Pulmonary artery endothelial cell (primary cell): Measurements from ENCODE around the gene TM4SF4. TPM values are rescaled to one million over a fixed set of nuclear protein-coding genes. Genes with fewer than 3 reads are reported as not detected.

ENCODE experiments used
- DNase-seq: peaks from one replicate; pipeline ENCODE4 v3.0.0-alpha.2; 2011; ENCODE audit warnings: low read depth, low spot score
- total RNA-seq: library from RNA; depleted of rRNA; stranded (reverse); fragments of >200 nt; gene quantifications from 2 replicates; pipeline ENCODE4 v1.2.3, GENCODE V29; 2014

TM4SF4 gene
- total RNA-seq, 1 donor from 2014 or later: not detected

DNA sequence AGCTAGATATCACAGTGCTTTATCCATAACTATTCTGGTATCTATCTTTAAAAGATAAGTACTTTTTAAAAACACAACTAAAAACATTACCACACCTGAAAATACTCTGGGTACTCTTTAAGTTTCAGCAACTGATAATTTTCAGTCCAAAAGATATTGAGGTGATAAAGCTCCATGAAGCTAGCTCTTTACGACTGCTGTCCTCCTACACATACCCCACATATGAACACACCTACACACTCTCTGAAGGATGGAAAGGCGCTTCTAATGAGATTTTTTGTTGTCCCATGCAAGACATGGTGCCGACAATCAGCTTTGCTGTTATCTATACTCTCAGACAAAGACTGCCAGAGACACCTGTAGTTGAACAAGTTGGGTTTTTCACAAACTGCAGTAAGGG is 19.1 kb upstream of the TM4SF4 start:
- DNase-seq: no peak

DNA sequence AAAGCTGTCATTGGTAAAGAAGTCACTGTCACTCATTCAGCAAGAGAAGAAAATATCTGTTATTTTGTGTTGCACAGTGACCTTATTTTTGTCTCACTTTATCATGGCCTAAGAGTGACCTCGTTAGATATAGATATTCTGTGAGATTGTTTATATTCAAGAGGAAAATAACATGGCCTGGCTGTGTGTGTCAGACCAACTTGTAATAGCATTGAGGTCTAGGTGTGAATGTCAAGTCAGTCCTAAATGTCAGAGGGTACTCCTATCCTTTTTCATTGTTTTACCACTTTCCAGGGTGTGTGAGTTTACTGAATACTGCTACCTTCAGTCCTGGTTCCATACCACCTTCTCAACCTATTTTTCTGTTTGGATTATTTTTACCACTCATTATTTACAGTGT is 18.5 kb upstream of the TM4SF4 start:
- no peak for DNase-seq

DNA sequence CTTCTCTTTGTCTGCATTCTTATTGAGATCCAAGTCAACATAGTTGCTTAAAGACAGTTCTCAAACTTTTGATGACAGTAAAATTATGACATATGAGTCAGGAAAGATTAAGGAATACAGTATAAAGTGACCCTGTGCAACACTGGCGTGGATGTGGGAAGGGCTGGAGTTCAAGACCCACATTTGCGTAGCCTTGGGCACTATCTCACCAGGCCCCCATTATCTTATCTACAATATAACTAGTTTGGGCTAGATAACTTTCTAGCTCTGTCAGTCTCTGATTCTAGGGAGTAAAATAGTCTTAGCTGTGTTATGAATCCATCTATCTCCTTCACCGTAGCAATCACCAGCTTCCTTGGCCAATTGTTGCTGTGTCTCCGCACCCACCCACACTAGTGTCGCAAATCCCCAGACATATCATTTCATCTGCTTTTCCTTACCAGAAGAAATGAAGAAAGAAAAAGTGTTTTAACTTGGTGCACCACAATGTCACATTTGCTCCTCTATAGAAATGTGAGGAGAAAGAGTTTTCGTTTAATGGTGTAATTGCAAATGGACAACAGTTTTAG is 14.9 kb upstream of the TM4SF4 start:
- no peak for DNase-seq

DNA sequence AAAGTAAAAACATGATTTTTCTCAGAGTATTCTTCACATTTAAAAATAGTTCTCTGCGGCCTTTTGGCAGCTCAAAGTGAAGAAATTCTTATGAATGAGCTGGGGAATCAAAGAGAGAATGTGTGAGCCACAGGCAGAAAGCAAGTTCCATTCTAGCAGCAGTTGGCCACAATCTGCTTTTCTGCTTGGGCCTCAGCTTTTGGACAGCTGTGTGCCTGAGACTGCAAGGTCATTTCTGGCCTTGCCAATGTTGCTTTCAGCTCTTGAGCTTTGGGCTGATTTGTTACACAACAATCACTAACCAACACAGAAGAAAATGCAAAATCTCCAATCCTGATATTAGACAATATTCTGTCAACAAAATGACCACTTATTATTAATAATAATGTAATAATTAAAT is 14.4 kb upstream of the TM4SF4 start:
- no peak for DNase-seq

DNA sequence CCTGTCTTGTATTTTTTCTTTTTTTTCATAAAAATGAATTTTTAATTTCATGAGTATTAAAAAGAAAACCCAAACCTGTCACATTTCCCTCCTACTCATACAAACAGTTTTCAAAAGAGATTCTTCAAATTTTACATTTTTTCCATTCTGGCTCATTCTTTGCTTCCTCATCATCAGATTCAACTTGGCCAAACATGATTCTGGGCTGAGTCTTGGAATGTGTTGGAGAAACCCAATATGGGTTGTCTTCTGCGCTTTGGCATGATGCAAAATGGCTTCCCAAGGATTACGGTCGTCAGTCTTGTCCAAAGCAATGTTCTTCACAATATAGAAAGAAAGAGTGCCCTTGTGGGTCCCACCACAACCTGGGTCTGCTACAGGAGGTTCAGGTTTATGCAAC is 12.4 kb upstream of the TM4SF4 start:
- DNase-seq: no peak

DNA sequence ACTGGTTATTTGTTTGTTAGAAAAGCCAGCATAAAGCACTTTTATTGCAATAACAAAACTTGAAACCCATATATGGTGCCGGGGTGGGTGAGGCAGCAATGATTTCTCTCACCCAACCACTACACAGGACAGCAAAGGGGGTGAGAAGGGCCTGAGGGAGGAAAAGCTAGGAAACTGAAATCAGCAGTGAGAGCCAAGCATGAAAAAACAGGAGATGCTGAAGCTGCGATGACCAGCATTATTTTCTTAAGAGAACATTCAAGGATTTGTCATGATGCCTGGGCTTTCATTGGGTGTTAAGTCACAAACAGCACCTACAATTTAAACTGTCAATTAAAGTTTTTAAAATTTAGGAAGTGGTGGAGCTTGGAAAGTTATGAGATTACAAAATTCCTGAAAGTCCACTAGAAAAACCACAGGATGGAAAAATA is 11.9 kb upstream of the TM4SF4 start:
- DNase-seq: no peak

DNA sequence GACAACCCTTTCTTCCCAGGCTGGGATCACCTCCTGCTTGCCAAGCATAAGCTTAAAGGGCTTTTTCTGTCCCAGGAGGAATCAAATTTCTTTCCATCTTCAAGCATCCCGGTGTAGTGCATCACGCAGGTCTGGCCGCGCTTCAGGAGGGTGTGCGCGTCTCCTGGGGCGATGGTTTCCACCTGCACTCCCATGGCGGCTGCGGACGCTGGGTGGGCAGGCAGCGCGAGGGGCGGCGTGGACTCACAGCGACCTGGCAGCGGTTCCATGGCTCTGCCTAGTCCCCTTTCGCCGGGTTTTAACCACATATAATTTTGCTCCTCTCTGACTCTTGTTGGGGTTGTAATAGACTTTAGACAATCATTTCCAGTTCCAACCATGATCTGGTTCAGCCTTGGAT is 10.6 kb upstream of the TM4SF4 start:
- DNase-seq: no peak

DNA sequence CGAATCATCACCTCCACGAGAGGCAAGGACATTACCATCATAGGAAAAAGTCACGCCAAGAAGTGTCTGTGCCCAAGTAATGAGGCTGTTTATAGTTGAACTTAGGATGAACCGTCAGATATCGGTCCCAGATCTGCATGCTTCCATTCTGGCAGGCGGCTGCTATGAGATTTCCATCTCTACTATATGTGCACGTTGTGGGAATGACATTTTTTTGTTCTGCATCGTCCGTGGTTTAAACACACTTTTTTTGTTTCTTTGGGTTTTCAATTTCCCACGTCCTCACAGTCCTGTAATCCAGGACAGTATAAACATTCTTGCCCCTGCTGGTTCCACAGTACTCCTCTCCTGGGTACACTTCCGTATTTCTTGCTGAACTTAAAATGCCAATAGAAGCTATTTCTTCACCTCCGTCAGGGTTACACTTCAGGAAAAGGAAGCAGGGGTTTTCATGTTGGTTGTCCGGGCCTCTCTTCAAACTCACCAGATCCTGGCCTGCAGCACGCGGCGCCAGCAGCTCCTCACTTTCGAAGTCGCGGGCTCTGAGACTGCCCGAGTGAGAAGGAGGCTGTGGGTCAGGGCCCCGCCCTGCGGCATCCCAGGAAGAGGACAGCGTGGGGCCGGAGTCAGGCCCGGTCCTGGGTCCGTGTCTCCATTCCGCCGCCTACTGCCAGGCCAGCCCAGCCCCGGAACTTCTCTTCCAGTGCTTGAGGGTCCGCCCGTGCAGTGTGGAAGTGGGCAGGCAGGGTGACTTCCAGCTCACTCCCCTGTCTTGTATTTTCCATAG is 9.8 kb upstream of the TM4SF4 start:
- no peak for DNase-seq

DNA sequence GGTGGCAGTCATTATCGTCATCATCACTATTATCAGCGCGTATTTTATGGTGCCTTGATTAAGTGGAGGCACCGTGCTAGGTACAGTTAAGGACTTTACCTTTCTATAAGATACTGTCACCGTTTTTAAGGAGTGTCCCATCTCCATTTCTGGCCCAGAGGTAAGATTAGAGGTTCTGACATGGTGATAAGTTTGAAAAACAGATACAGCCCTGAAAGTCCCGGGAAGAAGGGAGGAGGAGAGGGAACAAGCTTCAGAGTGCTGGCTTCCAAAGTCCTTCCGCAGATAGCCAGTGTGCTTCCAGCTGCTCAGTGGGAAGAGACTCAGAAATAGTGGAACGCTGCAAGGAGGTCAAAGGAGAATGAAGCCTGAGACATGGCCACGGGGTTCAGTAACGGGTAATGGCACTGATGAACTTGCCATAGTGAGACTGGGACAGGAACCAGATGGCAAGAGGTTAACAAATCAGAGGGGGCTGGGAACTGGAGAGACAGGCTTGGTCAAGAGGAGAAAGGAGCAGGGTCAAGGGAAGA is 9.1 kb upstream of the TM4SF4 start:
- no peak for DNase-seq

DNA sequence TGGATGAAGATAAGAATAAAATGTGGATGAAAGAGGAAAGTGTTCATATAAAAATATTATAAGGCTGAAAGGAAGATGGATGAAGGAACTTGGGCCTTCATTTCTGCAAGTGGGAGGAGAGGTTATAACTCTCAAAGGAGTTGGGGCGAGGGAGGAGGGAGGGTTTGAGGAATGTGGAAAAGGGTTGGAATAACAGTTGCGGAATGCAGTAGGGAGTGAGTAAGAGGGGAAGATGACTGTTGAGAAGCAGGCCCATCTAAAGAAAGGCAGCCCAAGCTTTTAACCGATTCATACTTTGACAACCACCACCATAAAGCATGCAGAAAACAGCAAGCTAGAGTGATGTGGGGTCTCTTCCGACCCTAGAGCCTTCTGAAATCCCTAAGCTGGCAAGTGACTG is 8.3 kb upstream of the TM4SF4 start:
- DNase-seq: no peak

DNA sequence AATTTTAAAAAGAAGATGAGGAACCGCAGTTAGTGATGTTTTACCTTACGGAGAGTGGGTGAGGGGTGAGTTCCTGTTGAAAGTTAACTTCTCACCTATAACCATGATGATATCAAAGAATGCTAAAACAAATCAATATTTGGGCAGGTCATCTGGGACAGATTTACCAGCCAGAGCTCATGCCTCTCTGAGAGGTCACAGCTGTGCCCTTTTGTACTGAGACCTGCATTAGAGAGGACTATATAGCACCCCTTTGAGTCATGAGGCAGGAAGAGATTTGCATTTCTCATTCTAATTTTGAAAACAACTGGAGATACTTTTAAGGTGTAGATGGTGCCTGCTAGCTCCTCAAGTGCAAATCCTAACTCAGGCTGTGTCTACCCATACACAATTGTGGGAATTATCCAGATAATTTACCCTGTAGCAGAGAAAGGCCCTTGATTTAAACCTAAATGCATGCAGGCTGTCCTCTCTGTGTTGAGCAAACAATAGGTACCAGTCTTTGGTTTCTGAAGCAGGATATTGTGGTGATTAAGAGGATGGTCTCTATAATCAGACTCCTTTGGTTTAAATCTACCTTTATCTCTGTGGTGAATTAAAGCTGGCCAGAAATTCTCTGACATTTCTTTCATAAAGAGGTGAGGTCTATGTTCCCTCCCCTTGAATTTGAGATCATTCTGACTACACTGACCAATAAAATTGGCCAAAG is 5.8 kb upstream of the TM4SF4 start:
- no peak for DNase-seq

DNA sequence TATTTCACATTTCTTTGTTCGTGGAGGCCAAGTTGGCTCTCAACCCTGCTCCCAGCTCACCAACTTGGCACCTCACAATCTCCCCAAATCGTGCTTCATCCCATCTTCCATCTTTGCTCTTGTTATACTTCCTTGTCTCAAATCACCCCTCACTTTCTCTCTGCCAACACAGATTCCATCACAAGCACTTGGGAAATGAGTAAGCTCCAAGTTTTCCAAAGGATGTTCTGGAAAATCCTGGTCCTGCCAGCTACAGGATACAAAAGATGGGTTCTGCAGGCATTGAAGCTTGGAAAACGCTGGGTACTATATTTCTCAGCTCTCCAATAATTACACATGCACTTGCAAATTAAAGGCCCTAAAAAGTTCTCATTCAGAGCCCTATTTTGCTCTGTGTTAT is 4.1 kb upstream of the TM4SF4 start:
- DNase-seq: no peak

DNA sequence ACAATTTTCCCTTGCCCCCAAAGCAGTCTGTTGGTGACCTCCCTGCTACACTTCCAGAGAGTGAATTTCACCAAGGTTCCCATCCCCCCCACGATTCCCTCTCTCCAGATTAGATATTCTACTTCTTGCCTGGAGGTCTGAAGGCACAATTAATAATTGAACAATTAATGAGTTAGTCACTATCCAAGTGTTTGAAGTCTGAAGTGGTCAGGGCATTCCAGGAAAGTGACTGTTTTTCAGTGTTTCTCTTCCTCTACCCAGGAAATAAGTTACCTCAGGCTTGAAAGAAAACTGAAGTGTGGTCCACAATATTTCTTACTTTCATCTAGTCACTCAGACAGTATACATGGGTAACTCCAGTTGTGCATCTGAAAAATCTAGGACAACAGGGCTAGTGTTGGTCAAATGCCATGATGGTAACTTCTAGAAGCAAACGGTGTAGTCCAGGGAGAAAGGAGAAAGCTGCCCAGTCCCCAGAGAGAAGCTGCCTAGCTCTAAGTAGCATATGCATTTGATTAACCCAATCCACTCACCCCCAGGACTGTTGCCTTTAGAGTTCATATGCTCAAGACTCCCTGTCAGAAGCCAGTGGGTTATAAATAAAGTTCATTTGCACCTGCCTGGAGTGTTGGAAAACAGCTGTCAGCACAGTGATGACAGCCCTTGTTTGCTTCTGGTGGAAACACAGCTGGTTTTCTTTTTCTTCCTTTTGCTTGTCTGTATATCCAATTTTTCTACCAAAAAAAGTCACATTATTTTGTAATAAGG is 2.3 kb upstream of the TM4SF4 start:
- no peak for DNase-seq

DNA sequence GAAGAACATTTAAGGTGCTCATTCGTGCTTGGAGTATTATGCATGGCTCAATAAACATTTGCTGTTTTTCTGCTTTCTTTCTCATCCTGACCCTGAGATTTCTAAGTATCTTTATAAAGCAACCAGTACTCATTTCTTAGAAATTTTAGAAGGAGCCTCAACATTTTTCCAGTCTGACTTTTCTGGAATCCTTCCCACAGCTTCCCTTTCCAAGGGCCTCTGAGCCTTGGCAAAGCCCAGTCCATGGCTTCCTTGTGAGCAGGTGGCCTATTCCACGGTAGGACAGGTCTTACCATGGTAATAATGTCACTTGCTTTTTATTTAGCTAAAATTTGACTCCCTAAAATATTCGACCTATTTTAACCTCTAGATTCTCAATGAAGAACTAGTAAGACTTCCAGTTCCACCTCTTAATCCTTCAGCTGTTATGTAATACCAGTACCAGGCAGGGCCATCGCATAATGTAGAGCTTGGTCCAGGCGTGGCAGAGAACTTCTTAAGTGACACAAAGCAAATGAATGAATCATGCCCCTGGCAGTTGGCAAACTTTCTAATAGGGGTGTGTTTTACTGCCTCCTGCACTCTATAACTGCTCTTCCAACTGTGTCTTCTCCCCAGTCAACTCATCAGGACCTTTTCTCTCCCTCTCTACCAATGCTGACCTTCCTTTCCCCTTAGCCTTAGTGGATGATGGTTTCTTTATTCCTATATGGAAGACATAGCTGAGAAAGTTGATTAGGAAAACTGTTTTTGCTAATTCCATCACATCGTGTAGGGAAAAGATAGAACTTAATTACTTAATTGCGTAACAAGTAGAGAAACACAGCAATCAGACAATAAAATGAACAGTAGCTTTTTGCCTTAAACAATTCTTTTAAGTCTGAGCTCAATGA is 894 bp upstream of the TM4SF4 start:
- no peak for DNase-seq

DNA sequence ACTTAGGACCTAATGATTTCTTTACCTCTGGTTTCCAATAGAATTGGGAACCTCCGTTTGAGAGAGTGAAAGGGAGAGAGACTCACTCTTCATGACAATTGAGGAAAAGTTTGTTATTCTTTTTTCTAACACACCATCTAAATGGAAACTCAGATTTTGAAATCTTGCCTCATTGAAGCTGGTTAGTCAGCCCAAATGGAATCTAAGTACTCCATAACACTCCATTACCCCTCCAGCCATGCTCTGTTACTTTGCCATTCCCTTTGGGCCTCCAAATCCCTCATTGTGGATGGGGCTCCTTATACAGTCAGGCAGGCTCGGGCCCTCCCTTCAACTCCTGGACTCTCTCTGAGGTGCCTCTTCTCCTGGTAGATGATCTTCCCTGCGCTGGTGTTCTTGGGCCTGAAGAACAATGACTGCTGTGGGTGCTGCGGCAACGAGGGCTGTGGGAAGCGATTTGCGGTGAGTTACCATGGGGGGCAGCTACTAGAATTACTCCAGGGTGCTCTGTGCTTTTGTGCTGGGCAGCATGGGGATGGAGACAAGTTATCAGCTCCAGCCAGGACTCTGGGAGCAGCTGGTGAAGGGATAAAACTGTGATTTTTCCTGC is 1.1 kb downstream of the TM4SF4 start:
- DNase-seq: no peak

DNA sequence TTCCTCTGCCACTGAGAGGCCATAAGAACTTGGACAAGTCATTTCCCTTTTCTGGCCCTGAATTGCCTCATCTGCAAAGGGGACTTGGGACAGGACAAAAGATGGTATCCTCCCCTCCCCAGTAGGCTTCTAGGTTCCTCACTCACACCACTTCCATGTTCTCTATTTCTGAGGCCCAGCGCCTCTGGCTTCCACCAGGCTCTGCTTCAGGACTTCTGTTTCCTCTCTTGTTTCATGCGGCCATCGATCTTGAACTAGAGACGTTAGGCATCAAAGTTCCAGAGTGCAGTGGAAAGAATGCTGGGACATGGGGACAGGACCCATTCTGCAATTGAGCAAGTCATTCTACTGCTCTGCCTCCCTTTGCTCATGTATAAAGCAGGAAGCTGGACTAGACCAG is 1.7 kb downstream of the TM4SF4 start:
- DNase-seq: no peak

DNA sequence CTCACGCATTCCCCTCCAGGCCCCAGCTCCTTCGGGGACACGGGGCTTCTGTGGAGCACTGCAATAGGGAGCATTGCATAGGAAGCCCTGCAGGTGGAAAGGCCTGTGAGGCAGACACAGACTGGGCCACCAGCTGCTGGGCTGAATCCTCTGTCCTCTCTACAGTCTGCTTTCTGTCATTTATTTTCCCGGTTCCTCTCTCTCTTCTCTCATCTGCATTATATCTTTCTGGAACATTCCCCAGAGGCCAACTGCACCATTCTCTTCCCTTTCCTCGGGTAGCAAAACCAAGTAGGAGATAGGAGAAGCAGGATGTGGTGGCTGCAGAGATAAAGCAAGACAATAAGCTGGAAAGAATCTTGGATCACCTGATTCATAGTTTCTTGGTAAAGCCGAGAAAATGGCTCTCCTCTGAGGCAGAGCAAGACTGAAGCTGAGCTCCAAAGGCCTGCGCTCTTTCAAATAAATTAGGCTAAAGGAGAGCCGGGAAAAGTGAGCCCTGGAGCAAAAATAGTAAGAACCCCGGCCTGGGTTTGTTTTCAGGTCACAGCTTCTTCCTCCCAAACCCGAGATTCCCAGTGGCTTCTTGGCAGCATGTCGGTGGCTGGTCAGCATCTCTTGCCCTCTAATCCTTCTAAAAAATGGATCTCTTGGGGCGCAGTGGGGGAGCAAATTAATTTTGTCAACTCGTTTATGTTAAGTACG is 5.3 kb downstream of the TM4SF4 start:
- peak; percentile 50 for DNase-seq

DNA sequence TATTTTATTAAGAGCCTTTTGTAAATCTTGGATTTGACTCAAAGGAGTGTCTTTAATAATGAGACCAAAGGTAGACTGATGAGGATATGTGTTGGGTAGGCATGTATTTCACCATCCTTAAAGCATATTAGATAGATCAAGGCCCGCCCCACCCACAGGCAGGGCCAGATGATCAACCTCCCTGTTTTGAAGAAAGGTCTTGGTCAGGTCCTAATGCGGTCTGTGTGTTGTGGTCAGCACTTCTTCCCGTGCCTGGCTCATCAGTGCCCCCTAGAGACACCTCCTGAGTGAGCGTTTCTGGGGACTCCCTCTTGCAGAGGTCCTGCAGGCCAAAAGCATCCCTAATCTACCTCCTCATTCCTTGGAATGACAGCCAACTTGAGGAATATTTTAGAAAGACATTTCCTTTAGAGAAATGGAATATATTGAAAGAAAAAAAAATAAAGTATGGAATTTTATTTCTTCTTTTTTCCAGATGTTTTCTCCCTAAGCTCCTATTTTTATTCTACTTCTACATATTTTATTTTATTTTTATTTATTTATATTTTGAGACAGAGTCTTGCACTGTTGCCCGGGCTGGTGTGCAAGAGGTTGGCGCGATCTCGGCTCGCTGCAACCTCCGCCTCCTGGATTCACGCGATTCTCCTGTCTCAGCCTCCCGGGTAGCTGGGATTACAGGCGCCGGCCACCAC is 6.0 kb downstream of the TM4SF4 start:
- peak; percentile 77 for DNase-seq

DNA sequence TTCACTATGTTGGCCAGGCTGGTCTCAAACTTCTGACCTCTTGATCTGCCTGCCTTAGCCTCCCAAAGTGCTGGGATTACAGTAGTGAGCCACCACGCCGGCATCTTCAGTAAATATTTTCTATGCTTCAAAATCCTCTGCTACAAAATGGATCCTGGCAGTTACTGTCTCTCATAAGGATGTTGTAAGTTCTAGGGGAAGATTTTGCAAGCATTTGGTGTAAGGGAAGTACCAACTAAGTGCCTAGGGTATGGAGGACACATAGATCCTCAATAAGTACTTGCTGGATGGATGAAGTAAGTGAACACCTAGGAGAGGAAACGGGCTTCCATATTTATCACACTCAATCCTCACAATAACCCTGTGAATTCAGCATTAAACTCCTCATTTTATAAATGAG is 6.6 kb downstream of the TM4SF4 start:
- no peak for DNase-seq
